H1 (cell line): ENCODE results near the gene RFX3. TPM values are rescaled to one million over a fixed set of nuclear protein-coding genes. Genes with fewer than 3 reads are reported as not detected.

Source experiments
- CTCF ChIA-PET: fragments of 300-600 bp; sonication (Branson Sonifier 250); formaldehyde crosslinking; loops from one replicate; lab custom pipeline; 2021; ENCODE audit not compliant: partially characterized antibody; lab: Charles Lee
- POLR2A ChIA-PET: fragments of 300-600 bp; sonication (Branson Sonifier 250); formaldehyde crosslinking; loops from one replicate; lab custom pipeline; 2021; ENCODE audit warnings: inconsistent platforms; ENCODE audit not compliant: partially characterized antibody; lab: Charles Lee
- DNase-seq, 2 experiments: peaks; one replicate each; pipeline versions ENCODE4 v3.0.0 to v3.0.0-alpha.2; 2010 to 2022; ENCODE audit warnings: low spot score in 2 of 2, low read depth in 1 of 2, mixed read lengths in 1 of 2
- FAIRE-seq: peaks from 2 replicates; lab custom pipeline; 2011; peaks lifted over from hg19 to GRCh38; lab: Jason Lieb, UNC
- H2AFZ ChIP-seq: 2 replicates; pipeline ENCODE4 v1.8.1; 2012; ENCODE audit warnings: low read length, inconsistent platforms
- H2AK5ac ChIP-seq: 2 replicates; pipeline ENCODE4 v1.6.1; 2013; ENCODE audit warnings: low read depth, low read length
- H2BK120ac ChIP-seq: replicated peaks from 2 replicates; pipeline ENCODE3; 2013; ENCODE audit warnings: low read depth, low read length, inconsistent platforms
- H2BK12ac ChIP-seq: 2 replicates; pipeline ENCODE4 v1.6.1; 2013; ENCODE audit warnings: low read depth, low read length
- H2BK15ac ChIP-seq: 2 replicates; pipeline ENCODE4 v1.6.1; 2013; ENCODE audit warnings: low read length
- H2BK20ac ChIP-seq: 2 replicates; pipeline ENCODE4 v1.6.1; 2013; ENCODE audit warnings: low read length
- H2BK5ac ChIP-seq: 2 replicates; pipeline ENCODE4 v1.6.1; 2013; ENCODE audit warnings: low read depth, low read length
- H3K14ac ChIP-seq: 2 replicates; pipeline ENCODE4 v1.6.1; 2013; ENCODE audit warnings: inconsistent platforms; ENCODE audit not compliant: insufficient read length
- H3K18ac ChIP-seq: 2 replicates; pipeline ENCODE4 v1.6.1; 2013; ENCODE audit warnings: low read length; ENCODE audit errors: extremely low read depth
- H3K23ac ChIP-seq: 2 replicates; pipeline ENCODE4 v1.6.1; 2013; ENCODE audit warnings: inconsistent platforms; ENCODE audit not compliant: insufficient read length
- H3K23me2 ChIP-seq: 2 replicates; pipeline ENCODE4 v1.6.1; 2013; ENCODE audit warnings: low read depth, low read length
- H3K27ac ChIP-seq: 2 replicates; pipeline ENCODE4 v1.6.1; 2011; ENCODE audit warnings: low read depth, low read length, inconsistent platforms
- H3K27me3 ChIP-seq, 4 experiments: replicated peaks in 1 of 4; 1 replicate in 1 of 4; 2 replicates in 3 of 4; pipeline versions ENCODE4 v1.6.1 to v1.8.1; 2011 to 2013; ENCODE audit warnings: low read length in 3 of 4, mild to moderate bottlenecking in 3 of 4, inconsistent platforms in 2 of 4, mixed read lengths in 2 of 4, moderate library complexity in 1 of 4; ENCODE audit not compliant: control insufficient read depth in 3 of 4, insufficient read depth in 3 of 4; ENCODE audit errors: extremely low read depth in 1 of 4
- H3K36me3 ChIP-seq, 4 experiments: 2 replicates each; pipeline versions ENCODE4 v1.6.1 to v1.8.1; 2011 to 2013; ENCODE audit warnings: mild to moderate bottlenecking in 4 of 4, low read length in 3 of 4, moderate library complexity in 2 of 4, control low read depth in 1 of 4, inconsistent platforms in 1 of 4; ENCODE audit not compliant: insufficient read depth in 4 of 4, control insufficient read depth in 2 of 4
- H3K4ac ChIP-seq: replicated peaks from 2 replicates; pipeline ENCODE3; 2013; ENCODE audit warnings: low read length, low read depth, mixed read lengths, inconsistent platforms; ENCODE audit not compliant: insufficient read length
- H3K4me1 ChIP-seq, 4 experiments: replicated peaks in 1 of 4; 1 replicate in 1 of 4; 2 replicates in 3 of 4; pipeline versions ENCODE4 v1.6.1 to v1.8.1; 2011 to 2013; ENCODE audit warnings: low read length in 3 of 4, inconsistent platforms in 2 of 4, mixed read lengths in 1 of 4; ENCODE audit not compliant: insufficient read depth in 4 of 4, control insufficient read depth in 3 of 4
- H3K4me2 ChIP-seq, 2 experiments: 2 replicates each; pipeline versions ENCODE4 v1.6.1 to v1.8.1; 2011 to 2013; ENCODE audit warnings: low read depth in 2 of 2, low read length in 2 of 2, control low read depth in 1 of 2, inconsistent platforms in 1 of 2, mild to moderate bottlenecking in 1 of 2; ENCODE audit not compliant: insufficient read depth in 1 of 2
- H3K4me3 ChIP-seq, 4 experiments: fragments of 200-600, 300-600 bp in 1 of 4; sonication (generic), shearing (Covaris generic), sonication (Bioruptor Twin) in 1 of 4; 2 replicates each; pipeline versions ENCODE4 v1.5.1 to v1.8.1; 2011 to 2016; ENCODE audit warnings: low read length in 4 of 4, low read depth in 3 of 4, control low read depth in 2 of 4, inconsistent platforms in 2 of 4, mild to moderate bottlenecking in 2 of 4, mixed read lengths in 1 of 4, moderate library complexity in 1 of 4; ENCODE audit not compliant: insufficient read depth in 2 of 4; ENCODE audit errors: extremely low read depth in 1 of 4
- H3K56ac ChIP-seq: replicated peaks from 2 replicates; pipeline ENCODE3; 2013; ENCODE audit warnings: low read depth, mild to moderate bottlenecking, mixed read lengths, low read length, inconsistent platforms; ENCODE audit not compliant: insufficient read length
- H3K79me1 ChIP-seq: 2 replicates; pipeline ENCODE4 v1.6.1; 2013; ENCODE audit warnings: low read depth, low read length, control low read depth
- H3K79me2 ChIP-seq, 2 experiments: 2 replicates each; pipeline versions ENCODE4 v1.6.1 to v1.8.1; 2012 to 2013; ENCODE audit warnings: low read length in 2 of 2, mild to moderate bottlenecking in 2 of 2, inconsistent platforms in 1 of 2; ENCODE audit not compliant: insufficient read depth in 2 of 2, control insufficient read depth in 1 of 2
- H3K9ac ChIP-seq, 4 experiments: replicated peaks in 1 of 4; 1 replicate in 1 of 4; 2 replicates in 3 of 4; pipeline versions ENCODE4 v1.6.1 to v1.8.1; 2011 to 2013; ENCODE audit warnings: low read depth in 3 of 4, low read length in 3 of 4, control low read depth in 2 of 4, mild to moderate bottlenecking in 2 of 4, moderate library complexity in 2 of 4, inconsistent platforms in 1 of 4; ENCODE audit errors: extremely low read depth in 1 of 4
- H3K9me3 ChIP-seq, 2 experiments: 2 replicates each; pipeline versions ENCODE4 v1.6.1 to v1.8.1; 2012 to 2013; ENCODE audit warnings: mild to moderate bottlenecking in 2 of 2, moderate library complexity in 2 of 2, control low read depth in 1 of 2, inconsistent platforms in 1 of 2, low read depth in 1 of 2, low read length in 1 of 2, mixed read lengths in 1 of 2; ENCODE audit not compliant: insufficient read depth in 2 of 2
- H4K20me1 ChIP-seq, 2 experiments: replicated peaks in 1 of 2; 2 replicates each; pipeline versions ENCODE3 to v1.8.1; 2011 to 2013; ENCODE audit warnings: inconsistent platforms in 2 of 2, low read length in 2 of 2, mild to moderate bottlenecking in 1 of 2; ENCODE audit not compliant: insufficient read depth in 2 of 2, control insufficient read depth in 1 of 2
- H4K5ac ChIP-seq: 2 replicates; pipeline ENCODE4 v1.6.1; 2013; ENCODE audit warnings: low read length, low read depth, mixed read lengths, inconsistent platforms; ENCODE audit not compliant: insufficient read length
- H4K8ac ChIP-seq: 2 replicates; pipeline ENCODE4 v1.8.0; 2013; ENCODE audit warnings: mild to moderate bottlenecking, moderate library complexity, low read length, inconsistent platforms; ENCODE audit not compliant: insufficient read depth; ENCODE audit errors: extremely low read depth
- H4K91ac ChIP-seq: replicated peaks from 2 replicates; pipeline ENCODE3; 2013; ENCODE audit warnings: low read length, mixed read lengths, inconsistent platforms; ENCODE audit not compliant: insufficient read length
- CBX5 ChIP-seq: fragments of 300-800, 300-1000 bp; sonication (generic); IDR thresholded peaks from 2 replicates; pipeline ENCODE4 v1.7.1; 2016; ENCODE audit warnings: antibody characterized with exemption, low read length, low read depth
- EGR1 ChIP-seq: IDR thresholded peaks from 2 replicates; pipeline ENCODE4 v1.6.1; 2011; ENCODE audit warnings: low read depth, low read length, borderline replicate concordance
- KDM5A ChIP-seq: fragments of 200-600 bp; IDR thresholded peaks from 2 replicates; pipeline ENCODE4 v1.7.1; 2012; ENCODE audit warnings: mild to moderate bottlenecking, low read length, inconsistent platforms, mixed read lengths
- MAFK ChIP-seq: IDR thresholded peaks from 2 replicates; pipeline ENCODE4 v1.6.1; 2012; ENCODE audit warnings: low read depth, mild to moderate bottlenecking, improper control_type of control experiment, low read length
- MAX ChIP-seq: IDR thresholded peaks from 2 replicates; pipeline ENCODE4 v1.6.1; 2012; ENCODE audit warnings: inconsistent platforms
- NANOG ChIP-seq: IDR thresholded peaks from 2 replicates; pipeline ENCODE4 v1.6.1; 2011; ENCODE audit warnings: low read length, low read depth, mild to moderate bottlenecking, inconsistent platforms; ENCODE audit not compliant: insufficient read depth, poor library complexity, severe bottlenecking
- POLR2A ChIP-seq, 2 experiments: IDR thresholded peaks; 1 replicate in 1 of 2; 2 replicates in 1 of 2; pipeline ENCODE4 v1.6.1; 2011; ENCODE audit warnings: low read depth in 2 of 2, low read length in 2 of 2, mild to moderate bottlenecking in 2 of 2; ENCODE audit errors: control extremely low read depth in 1 of 2
- POLR2AphosphoS5 ChIP-seq: IDR thresholded peaks from 2 replicates; pipeline ENCODE4 v1.6.1; 2011; ENCODE audit warnings: low read depth, low read length
- SAP30 ChIP-seq: fragments of 300-600 bp; sonication (generic); IDR thresholded peaks from 2 replicates; pipeline ENCODE4 v1.7.1; 2012; ENCODE audit warnings: low read length, moderate library complexity, mild to moderate bottlenecking, inconsistent platforms; ENCODE audit not compliant: insufficient read depth, insufficient replicate concordance
- SP2 ChIP-seq: IDR thresholded peaks from 2 replicates; pipeline ENCODE4 v1.6.1; 2012; ENCODE audit warnings: mild to moderate bottlenecking, low read length, inconsistent platforms
- TAF7 ChIP-seq: optimal IDR thresholded peaks from 2 replicates; pipeline ENCODE3; 2011; ENCODE audit warnings: low read depth, mild to moderate bottlenecking, inconsistent platforms, low read length, moderate library complexity, borderline replicate concordance
- ZNF274 ChIP-seq: IDR thresholded peaks from 2 replicates; pipeline ENCODE4 v1.7.0; 2012; ENCODE audit warnings: low read length, borderline replicate concordance; ENCODE audit errors: extremely low read depth
- WGBS, 2 experiments: shearing (Covaris generic) in 1 of 2; methylation state at CpG; one replicate each; pipeline versions ENCODE4 v1.1.6 to v1.1.7; 2013 to 2015; ENCODE audit warnings: low lambda C conversion rate in 2 of 2, mixed read lengths in 2 of 2, inconsistent platforms in 1 of 2, low coverage in 1 of 2, missing lambda C conversion rate in 1 of 2; ENCODE audit not compliant: insufficient replicate concordance in 2 of 2, insufficient coverage in 1 of 2, insufficient read length in 1 of 2; ENCODE audit errors: extremely low coverage in 1 of 2, missing lambda C conversion rate in 1 of 2; 5-methylcytosine and 5-hydroxymethylcytosine counted together
- polyA plus RNA-seq, 7 experiments: library from polyadenylated mRNA; depleted of rRNA in 3 of 7; stranded (reverse) in 5 of 7; unstranded in 2 of 7; fragments of >200 nt in 5 of 7; fragments of 200-250 nt in 2 of 7; gene quantifications; 1 replicate in 5 of 7; 2 replicates in 1 of 7; 4 replicates in 1 of 7; pipeline versions ENCODE4 v1.2.1 to v1.2.3, GENCODE V29; 2011 to 2013; ENCODE audit warnings: missing spikeins in 2 of 7, mixed read lengths in 2 of 7
- total RNA-seq: library from RNA; stranded (reverse); fragmentation: NEBNext Ultra II Directional; extraction: Animal tissue kit (Norgen Biotek cat#: 25700); gene quantifications from 2 replicates; pipeline ENCODE4 v1.2.1, GENCODE V29; 2021

Gene RFX3
- total and polyA plus RNA-seq, 2 of the 8 experiments (the other 6 are each of a cell fraction or from before 2014, with no cell fraction given): 4.9 to 22.6 TPM

- Histone ChIP-seq H2BK120ac (no peak overlapping the region), H2BK12ac (no peak overlapping the region), H3K56ac (no peak overlapping the region), H4K20me1 (no peaks in the 10 kb centered on the region), H4K8ac (no peak overlapping the region), H3K27ac (no peak overlapping the region), H4K91ac (no peak overlapping the region), H3K4ac (no peak overlapping the region), H2BK15ac (no peak overlapping the region), H3K18ac (no peak overlapping the region), H2AFZ (no peak overlapping the region), H3K9ac (no peak overlapping the region), H2BK5ac (no peak overlapping the region), H4K5ac (no peak overlapping the region), H3K9me3 (no peaks in the 10 kb centered on the region), H2AK5ac (no peak overlapping the region), H3K79me1 (no peaks in the 10 kb centered on the region), H3K4me1 (no peaks in the 10 kb centered on the region), H2BK20ac (no peak overlapping the region), H3K23ac (no peak overlapping the region), H3K27me3 (no peaks in the 10 kb centered on the region), H3K36me3 (no peaks in the 10 kb centered on the region), H3K79me2 (peaks cover 0 to 20% of the 10 kb centered on the region in 2 experiments; a peak in 2 of 4 replicates), H3K14ac (no peak overlapping the region), H3K4me3 (no peak overlapping the region), H3K23me2 (no peaks in the 10 kb centered on the region), H3K4me2 (no peak overlapping the region)
- CTCF ChIA-PET: no interaction called here
- TF ChIP-seq POLR2AphosphoS5 (no peak), MAX (no peak), KDM5A (no peak), ZNF274 (no peak), SP2 (no peak), CBX5 (no peak), POLR2A (IDR thresholded peaks at IDR 0.05; ENCODE audit: control extremely low read depth in 1 of 2, low read depth in 2 of 2, low read length in 2 of 2) (no peak), EGR1 (no peak), MAFK (no peak), TAF7 (no peak), NANOG (no peak), SAP30 (no peak)
- DNase-seq (no peak), FAIRE-seq (no peak)
- POLR2A ChIA-PET: no interaction called here
- WGBS, 2 experiments: 90% methylated on average over 4 of the region's 4 CpGs; no CpG with 5 or more reads in 1 of the 2 experiments
Measured at GRCh38 chr9:3490957-3491356, 34.8 kb downstream of the RFX3 start.
